Measurements from ENCODE around the gene NPNT. TPM values are rescaled to one million over a fixed set of nuclear protein-coding genes. Genes with fewer than 3 reads are reported as not detected.

Gene NPNT
- total and polyA plus RNA-seq, 12 donors, result 1.3 to 61.1 (median 4.5) TPM

DNA sequence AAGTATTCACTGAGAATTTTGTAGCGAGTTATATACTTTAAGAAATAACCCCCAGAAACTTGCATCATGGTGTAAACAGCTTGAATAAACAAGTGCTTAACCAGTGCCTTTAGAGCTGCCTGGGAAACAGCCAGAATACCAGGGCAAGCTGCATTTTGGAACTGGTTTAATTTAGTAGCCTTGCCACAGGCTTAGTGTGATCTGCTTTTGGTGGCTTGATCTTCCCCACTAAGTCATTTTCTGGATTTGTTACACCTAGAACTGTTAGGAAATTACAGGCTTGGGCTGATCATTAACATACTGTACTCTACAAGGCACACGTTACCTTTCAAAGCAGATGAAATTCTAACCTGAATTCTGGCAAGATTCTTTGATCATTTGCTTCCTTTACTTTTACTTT, 35.4 kb downstream of the NPNT start:
- no peak overlapping the region for H3K4me3 ChIP-seq
- no peaks in the 10 kb centered on the region for H3K36me3 ChIP-seq (replicated peaks in 1 of 2)
- H3K9me3 ChIP-seq (replicated peaks in 1 of 3), result no peaks in the 10 kb centered on the region
- 84 to 90% (median 88%) methylated on average over 2 of the region's 2 CpGs for WGBS, 4 donors
- H3K27me3 ChIP-seq, result no peaks in the 10 kb centered on the region
- H3K27ac ChIP-seq, result no peak overlapping the region
- intact Hi-C loops (cut with DNase I), result no loop called here
- no peak for TF ChIP-seq POLR2A (IDR thresholded peaks at IDR 0.05)
- TF ChIP-seq, protein P1, sequence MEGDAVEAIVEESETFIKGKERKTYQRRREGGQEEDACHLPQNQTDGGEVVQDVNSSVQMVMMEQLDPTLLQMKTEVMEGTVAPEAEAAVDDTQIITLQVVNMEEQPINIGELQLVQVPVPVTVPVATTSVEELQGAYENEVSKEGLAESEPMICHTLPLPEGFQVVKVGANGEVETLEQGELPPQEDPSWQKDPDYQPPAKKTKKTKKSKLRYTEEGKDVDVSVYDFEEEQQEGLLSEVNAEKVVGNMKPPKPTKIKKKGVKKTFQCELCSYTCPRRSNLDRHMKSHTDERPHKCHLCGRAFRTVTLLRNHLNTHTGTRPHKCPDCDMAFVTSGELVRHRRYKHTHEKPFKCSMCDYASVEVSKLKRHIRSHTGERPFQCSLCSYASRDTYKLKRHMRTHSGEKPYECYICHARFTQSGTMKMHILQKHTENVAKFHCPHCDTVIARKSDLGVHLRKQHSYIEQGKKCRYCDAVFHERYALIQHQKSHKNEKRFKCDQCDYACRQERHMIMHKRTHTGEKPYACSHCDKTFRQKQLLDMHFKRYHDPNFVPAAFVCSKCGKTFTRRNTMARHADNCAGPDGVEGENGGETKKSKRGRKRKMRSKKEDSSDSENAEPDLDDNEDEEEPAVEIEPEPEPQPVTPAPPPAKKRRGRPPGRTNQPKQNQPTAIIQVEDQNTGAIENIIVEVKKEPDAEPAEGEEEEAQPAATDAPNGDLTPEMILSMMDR (IDR thresholded peaks at IDR 0.05), result no peak
- H3K4me1 ChIP-seq (replicated peaks in 1 of 2), result no peaks in the 10 kb centered on the region
- no peak for DNase-seq

DNA sequence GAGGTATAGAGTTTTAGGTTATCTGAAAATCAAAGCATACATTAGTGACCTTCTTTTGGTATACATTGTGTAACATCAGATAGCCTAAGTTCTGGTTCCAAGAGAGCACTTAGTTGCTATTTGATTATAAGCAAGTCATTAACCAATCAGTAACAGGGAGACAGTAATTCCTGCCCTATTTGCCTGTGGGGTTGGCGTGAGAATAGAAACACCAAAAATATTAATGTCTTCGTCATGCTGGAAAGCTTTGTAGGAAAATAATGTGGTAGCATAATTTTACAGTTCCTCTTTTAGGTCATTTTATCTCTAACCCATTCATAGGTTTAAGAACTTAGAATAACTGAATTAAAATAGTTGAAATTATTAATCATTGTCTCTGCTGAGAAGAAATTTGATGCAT, 37.8 kb downstream of the NPNT start:
- Histone ChIP-seq H3K27ac (no peak overlapping the region), H3K36me3 (replicated peaks in 1 of 2) (no peaks in the 10 kb centered on the region), H3K4me1 (replicated peaks in 1 of 2) (no peaks in the 10 kb centered on the region), H3K9me3 (replicated peaks in 1 of 3) (no peaks in the 10 kb centered on the region), H3K27me3 (no peaks in the 10 kb centered on the region), H3K4me3 (no peak overlapping the region)
- no peak for DNase-seq
- TF ChIP-seq POLR2A (IDR thresholded peaks at IDR 0.05), result no peak
- TF ChIP-seq, protein P1 (IDR thresholded peaks at IDR 0.05), result no peak
- intact Hi-C loops (cut with DNase I), result no loop called here
- WGBS, 4 donors, result 87 to 92% (median 90%) methylated on average over 2 of the region's 2 CpGs

DNA sequence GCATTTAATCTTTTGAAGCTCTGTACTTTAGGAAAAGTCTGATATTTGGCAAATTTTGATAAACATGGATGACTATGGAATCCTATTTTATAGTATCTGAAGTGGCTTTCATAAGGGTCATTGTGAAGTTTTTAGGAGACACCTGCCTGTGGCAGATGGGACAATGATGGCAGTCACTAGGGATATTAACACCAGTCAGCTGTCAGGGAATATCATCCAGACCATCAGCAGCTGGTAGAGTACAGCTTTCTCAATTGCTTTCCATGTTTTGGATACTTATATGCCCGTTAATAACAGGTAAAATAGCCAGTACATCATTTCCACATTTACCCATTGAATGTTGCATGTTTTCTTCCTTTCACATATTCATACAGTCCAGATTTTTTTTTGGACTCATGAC, 39.1 kb downstream of the NPNT start:
- H3K4me3 ChIP-seq, result no peak overlapping the region
- no peak for TF ChIP-seq POLR2A (IDR thresholded peaks at IDR 0.05)
- TF ChIP-seq, protein P1 (IDR thresholded peaks at IDR 0.05), result no peak
- no peak for DNase-seq
- H3K4me1 ChIP-seq (replicated peaks in 1 of 2), result no peaks in the 10 kb centered on the region
- H3K36me3 ChIP-seq (replicated peaks in 1 of 2), result no peaks in the 10 kb centered on the region
- WGBS, 4 donors, result 62 to 91% (median 84%) methylated on average over 1 of the region's 1 CpG
- intact Hi-C loops (cut with DNase I), result no loop called here
- H3K27me3 ChIP-seq, result no peaks in the 10 kb centered on the region
- no peaks in the 10 kb centered on the region for H3K9me3 ChIP-seq (replicated peaks in 1 of 3)
- H3K27ac ChIP-seq, result no peak overlapping the region

DNA sequence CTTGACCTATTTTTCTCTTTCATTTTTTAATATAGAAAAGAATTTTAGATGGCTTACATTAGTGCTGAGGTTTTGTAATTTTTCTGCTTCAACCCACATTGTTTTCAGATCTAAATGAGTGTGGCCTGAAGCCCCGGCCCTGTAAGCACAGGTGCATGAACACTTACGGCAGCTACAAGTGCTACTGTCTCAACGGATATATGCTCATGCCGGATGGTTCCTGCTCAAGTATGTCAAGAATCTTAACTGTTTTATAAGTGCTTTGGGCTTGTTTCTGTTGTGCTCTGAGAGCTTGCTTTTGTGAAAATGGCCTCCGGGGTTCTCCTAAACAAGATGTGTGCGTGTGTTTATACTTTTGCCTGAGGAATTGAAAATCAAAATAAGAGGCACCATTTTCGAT, 41.6 kb downstream of the NPNT start:
- Histone ChIP-seq H3K4me3 (no peak overlapping the region), H3K4me1 (replicated peaks in 1 of 2) (no peaks in the 10 kb centered on the region), H3K36me3 (replicated peaks in 1 of 2) (no peaks in the 10 kb centered on the region), H3K27me3 (no peaks in the 10 kb centered on the region), H3K27ac (no peak overlapping the region), H3K9me3 (replicated peaks in 1 of 3) (no peaks in the 10 kb centered on the region)
- whole genome bisulfite sequencing, 4 donors, result 84 to 90% (median 89%) methylated on average over 7 of the region's 7 CpGs
- DNase-seq, result no peak
- TF ChIP-seq POLR2A (IDR thresholded peaks at IDR 0.05), result no peak
- TF ChIP-seq, protein P1 (IDR thresholded peaks at IDR 0.05), result no peak
- intact Hi-C loops (cut with DNase I), result no loop called here

All from adrenal gland (tissue), 12 donors.